ENCODE results near the gene TMC5. TPM values are rescaled to one million over a fixed set of nuclear protein-coding genes. Genes with fewer than 3 reads are reported as not detected.

The TMC5 gene
- total and polyA plus RNA-seq, 2 of the 13 experiments (the other 11 are each of a cell fraction or from before 2014, with no cell fraction given): 0.09 to 0.41 TPM

GRCh38 chr16:19523559-19524355 lies 106.1 kb downstream of the TMC5 start, which contains the start of gene CCP110 (continued):
- TF ChIP-seq THYN1 (CRISPR knock-in tag; IDR thresholded peaks at IDR 0.05; ENCODE audit: borderline replicate concordance, low read depth) (no peak), ZNF350 (CRISPR knock-in tag; IDR thresholded peaks at IDR 0.05; ENCODE audit: borderline replicate concordance, low read depth) (peak; percentile 89), CENPBD1 (CRISPR knock-in tag; IDR thresholded peaks at IDR 0.05; ENCODE audit: borderline replicate concordance, low read depth) (no peak), MATR3 (CRISPR knock-in tag; IDR thresholded peaks at IDR 0.05) (peak; percentile 57; the same call in 1 of the 2 replicates), NFKB2 (CRISPR knock-in tag; IDR thresholded peaks at IDR 0.05; ENCODE audit: borderline replicate concordance) (no peak), HIVEP1 (CRISPR knock-in tag; IDR thresholded peaks at IDR 0.05) (no peak), IRF2 (CRISPR knock-in tag; IDR thresholded peaks at IDR 0.05) (peak; percentile 98), ZNF546 (CRISPR knock-in tag; conservative IDR thresholded peaks at IDR 0.05) (peak; percentile 95), SUZ12 (IDR thresholded peaks at IDR 0.05; ENCODE audit: low read depth, low read length) (peak; percentile 99), ZNF275 (CRISPR knock-in tag; IDR thresholded peaks at IDR 0.05; ENCODE audit: borderline replicate concordance) (no peak; the same call in 1 of the 2 replicates), PHF5A (CRISPR knock-in tag; IDR thresholded peaks at IDR 0.05; ENCODE audit: low read depth, unreplicated experiment) (no peak), GATA4 (IDR thresholded peaks at IDR 0.05; ENCODE audit: borderline replicate concordance, low read depth) (peak; percentile 60; the same call in 1 of the 2 replicates), ZNF7 (CRISPR knock-in tag; IDR thresholded peaks at IDR 0.05) (no peak), TAF15 (IDR thresholded peaks at IDR 0.05; ENCODE audit: low read depth, low read length, poor library complexity, severe bottlenecking) (peak; percentile 81), ZNF720 (CRISPR knock-in tag; IDR thresholded peaks at IDR 0.05) (no peak), ZNF672 (CRISPR knock-in tag; IDR thresholded peaks at IDR 0.05) (no peak), ZNF235 (CRISPR knock-in tag; IDR thresholded peaks at IDR 0.05; ENCODE audit: borderline replicate concordance) (no peak; the same call in 1 of the 2 replicates), BATF2 (CRISPR knock-in tag; IDR thresholded peaks at IDR 0.05) (peak; percentile 67; the same call in 1 of the 2 replicates), ELF4 (CRISPR knock-in tag; IDR thresholded peaks at IDR 0.05; ENCODE audit: borderline replicate concordance) (no peak), ZNF614 (CRISPR knock-in tag; IDR thresholded peaks at IDR 0.05; ENCODE audit: borderline replicate concordance) (no peak), MLX (CRISPR knock-in tag; IDR thresholded peaks at IDR 0.05) (peak; percentile 46), NFE2L2 (IDR thresholded peaks at IDR 0.05; ENCODE audit: low read length) (no peak), ERF (CRISPR knock-in tag; IDR thresholded peaks at IDR 0.05) (peak; percentile 93), SKI (IDR thresholded peaks at IDR 0.05; ENCODE audit: partially characterized antibody) (peak; percentile 39), NRL (CRISPR knock-in tag; IDR thresholded peaks at IDR 0.05; ENCODE audit: borderline replicate concordance) (0 out of 2 replicates have a peak, but pooled peaks have one; percentile 64), ZFP1 (CRISPR knock-in tag; IDR thresholded peaks at IDR 0.05) (peak; percentile 21; the same call in 1 of the 2 replicates), AGO1 (IDR thresholded peaks at IDR 0.05; ENCODE audit: low read depth, low read length, poor library complexity, severe bottlenecking) (peak; percentile 55), ZNF101 (CRISPR knock-in tag; IDR thresholded peaks at IDR 0.05; ENCODE audit: borderline replicate concordance, low read depth) (0 out of 2 replicates have a peak, but pooled peaks have one; percentile 64), SETDB1 (CRISPR knock-in tag; IDR thresholded peaks at IDR 0.05; ENCODE audit: borderline replicate concordance) (no peak)
